GM19438 (cell line): Measurements from ENCODE around the gene MYL12A.
"Not testable (repeated sequence)": the region's sequence is repeated elsewhere in the genome, so short reads cannot be mapped to it uniquely, and the experiment has no call there.

Experiments used
- ATAC-seq: cut with Tn5 transposase; IDR thresholded peaks from one replicate; pipeline ENCODE4 v1.9.1; 2021; ENCODE audit warnings: low read depth; ENCODE audit not compliant: unreplicated experiment

MYL12A gene

GRCh38 chr18:3247240-3248061 is at the start of gene MYL12A:
Gene MYL12A, plus strand, starts transcription at chr18:3247801. Its CDS starts 5,447 bp downstream, at chr18:3253248.
- peak; percentile 74 for ATAC-seq

- not testable (repeated sequence) for ATAC-seq
These were observed 49.2 kb upstream of the MYL12A start for GRCh38 chr18:3198260-3198860.

- ATAC-seq = no peak
These were observed 47.5 kb upstream of the MYL12A start for GRCh38 chr18:3199942-3200645.

- ATAC-seq = no peak
These were observed 42.4 kb upstream of the MYL12A start for GRCh38 chr18:3205239-3205638.

GRCh38 chr18:3207565-3207964 is 40.0 kb upstream of the MYL12A start:
- no peak for ATAC-seq

- ATAC-seq = no peak
These were observed 37.6 kb upstream of the MYL12A start for GRCh38 chr18:3209859-3210569.

- ATAC-seq = no peak
These were observed 36.2 kb upstream of the MYL12A start for GRCh38 chr18:3211236-3211992.

- ATAC-seq = no peak
These were observed 34.9 kb upstream of the MYL12A start for GRCh38 chr18:3212657-3213056.

- no peak for ATAC-seq
These were observed 34.1 kb upstream of the MYL12A start for GRCh38 chr18:3213300-3214059.

GRCh38 chr18:3214855-3215637 is 32.6 kb upstream of the MYL12A start:
- no peak for ATAC-seq

GRCh38 chr18:3216987-3217386 is 30.6 kb upstream of the MYL12A start:
- no peak for ATAC-seq

GRCh38 chr18:3217948-3218647 is 29.5 kb upstream of the MYL12A start:
- ATAC-seq = no peak

- ATAC-seq = no peak
These were observed 28.8 kb upstream of the MYL12A start for GRCh38 chr18:3218819-3219218.

- ATAC-seq = no peak
These were observed 28.4 kb upstream of the MYL12A start for GRCh38 chr18:3219241-3219630.

- ATAC-seq = no peak
These were observed 27.8 kb upstream of the MYL12A start, which contains the start of gene MYOM1 for GRCh38 chr18:3219631-3220335. Gene MYOM1, minus strand, starts transcription at chr18:3219968. Its CDS starts 4,745 bp downstream, at chr18:3215223.

- not testable (repeated sequence) for ATAC-seq
These were observed 26.7 kb upstream of the MYL12A start for GRCh38 chr18:3220868-3221267.

GRCh38 chr18:3221496-3221895 is 26.1 kb upstream of the MYL12A start:
- no peak for ATAC-seq
